ENCODE measurements around the gene TOMM34.

DNA sequence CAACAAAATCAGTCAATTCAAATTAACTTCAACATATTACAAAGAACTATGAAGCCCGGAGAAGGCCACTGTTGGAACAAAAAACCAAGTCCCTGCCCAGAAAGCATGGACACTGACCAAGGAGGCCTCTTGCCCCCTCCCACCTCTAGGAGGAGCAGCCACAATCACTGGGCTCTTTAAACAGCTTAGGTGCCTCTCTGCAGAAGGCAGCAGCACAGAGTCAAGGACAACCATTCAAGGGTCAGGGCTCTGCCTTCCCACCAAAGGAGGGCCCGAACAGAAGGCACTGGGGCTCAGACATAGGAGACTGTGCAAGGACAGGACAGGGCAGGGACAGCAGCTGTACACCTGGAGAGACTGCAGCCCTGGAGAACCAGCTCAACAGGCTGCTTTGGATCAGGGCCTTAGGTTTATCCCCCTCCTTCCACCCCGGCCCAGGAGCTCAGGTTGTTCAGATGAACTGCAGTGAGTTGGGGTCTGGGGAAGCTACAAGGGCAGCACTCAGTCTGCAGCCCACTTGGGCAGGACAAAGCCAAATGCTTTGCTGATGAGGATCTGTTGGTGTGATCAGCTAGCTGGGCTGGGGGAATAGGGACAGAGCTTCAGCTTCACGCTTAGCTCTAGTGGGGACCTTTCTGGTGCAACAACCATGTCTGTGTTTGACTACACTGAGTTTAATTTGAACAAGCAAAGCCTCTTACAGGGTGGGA is 17.8 kb downstream of the TOMM34 start:
- TF ChIP-seq, protein P1, sequence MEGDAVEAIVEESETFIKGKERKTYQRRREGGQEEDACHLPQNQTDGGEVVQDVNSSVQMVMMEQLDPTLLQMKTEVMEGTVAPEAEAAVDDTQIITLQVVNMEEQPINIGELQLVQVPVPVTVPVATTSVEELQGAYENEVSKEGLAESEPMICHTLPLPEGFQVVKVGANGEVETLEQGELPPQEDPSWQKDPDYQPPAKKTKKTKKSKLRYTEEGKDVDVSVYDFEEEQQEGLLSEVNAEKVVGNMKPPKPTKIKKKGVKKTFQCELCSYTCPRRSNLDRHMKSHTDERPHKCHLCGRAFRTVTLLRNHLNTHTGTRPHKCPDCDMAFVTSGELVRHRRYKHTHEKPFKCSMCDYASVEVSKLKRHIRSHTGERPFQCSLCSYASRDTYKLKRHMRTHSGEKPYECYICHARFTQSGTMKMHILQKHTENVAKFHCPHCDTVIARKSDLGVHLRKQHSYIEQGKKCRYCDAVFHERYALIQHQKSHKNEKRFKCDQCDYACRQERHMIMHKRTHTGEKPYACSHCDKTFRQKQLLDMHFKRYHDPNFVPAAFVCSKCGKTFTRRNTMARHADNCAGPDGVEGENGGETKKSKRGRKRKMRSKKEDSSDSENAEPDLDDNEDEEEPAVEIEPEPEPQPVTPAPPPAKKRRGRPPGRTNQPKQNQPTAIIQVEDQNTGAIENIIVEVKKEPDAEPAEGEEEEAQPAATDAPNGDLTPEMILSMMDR (IDR thresholded peaks at IDR 0.05; ENCODE audit: low read depth, low read length, missing input control): no peak
- TF ChIP-seq RAD21 (IDR thresholded peaks at IDR 0.05) (no peak), TAF1 (conservative IDR thresholded peaks at IDR 0.05) (no peak), NR2F2 (IDR thresholded peaks at IDR 0.05) (no peak), YY1 (IDR thresholded peaks at IDR 0.05) (no peak), JUND (IDR thresholded peaks at IDR 0.05) (no peak), HNF4G (IDR thresholded peaks at IDR 0.05) (no peak), GABPA (IDR thresholded peaks at IDR 0.05 in 1 of 2, conservative IDR thresholded peaks at IDR 0.05 in 1 of 2) (no peak)
- TF ChIP-seq, protein P2, sequence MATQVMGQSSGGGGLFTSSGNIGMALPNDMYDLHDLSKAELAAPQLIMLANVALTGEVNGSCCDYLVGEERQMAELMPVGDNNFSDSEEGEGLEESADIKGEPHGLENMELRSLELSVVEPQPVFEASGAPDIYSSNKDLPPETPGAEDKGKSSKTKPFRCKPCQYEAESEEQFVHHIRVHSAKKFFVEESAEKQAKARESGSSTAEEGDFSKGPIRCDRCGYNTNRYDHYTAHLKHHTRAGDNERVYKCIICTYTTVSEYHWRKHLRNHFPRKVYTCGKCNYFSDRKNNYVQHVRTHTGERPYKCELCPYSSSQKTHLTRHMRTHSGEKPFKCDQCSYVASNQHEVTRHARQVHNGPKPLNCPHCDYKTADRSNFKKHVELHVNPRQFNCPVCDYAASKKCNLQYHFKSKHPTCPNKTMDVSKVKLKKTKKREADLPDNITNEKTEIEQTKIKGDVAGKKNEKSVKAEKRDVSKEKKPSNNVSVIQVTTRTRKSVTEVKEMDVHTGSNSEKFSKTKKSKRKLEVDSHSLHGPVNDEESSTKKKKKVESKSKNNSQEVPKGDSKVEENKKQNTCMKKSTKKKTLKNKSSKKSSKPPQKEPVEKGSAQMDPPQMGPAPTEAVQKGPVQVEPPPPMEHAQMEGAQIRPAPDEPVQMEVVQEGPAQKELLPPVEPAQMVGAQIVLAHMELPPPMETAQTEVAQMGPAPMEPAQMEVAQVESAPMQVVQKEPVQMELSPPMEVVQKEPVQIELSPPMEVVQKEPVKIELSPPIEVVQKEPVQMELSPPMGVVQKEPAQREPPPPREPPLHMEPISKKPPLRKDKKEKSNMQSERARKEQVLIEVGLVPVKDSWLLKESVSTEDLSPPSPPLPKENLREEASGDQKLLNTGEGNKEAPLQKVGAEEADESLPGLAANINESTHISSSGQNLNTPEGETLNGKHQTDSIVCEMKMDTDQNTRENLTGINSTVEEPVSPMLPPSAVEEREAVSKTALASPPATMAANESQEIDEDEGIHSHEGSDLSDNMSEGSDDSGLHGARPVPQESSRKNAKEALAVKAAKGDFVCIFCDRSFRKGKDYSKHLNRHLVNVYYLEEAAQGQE (IDR thresholded peaks at IDR 0.05): no peak
- TF ChIP-seq, protein P3, sequence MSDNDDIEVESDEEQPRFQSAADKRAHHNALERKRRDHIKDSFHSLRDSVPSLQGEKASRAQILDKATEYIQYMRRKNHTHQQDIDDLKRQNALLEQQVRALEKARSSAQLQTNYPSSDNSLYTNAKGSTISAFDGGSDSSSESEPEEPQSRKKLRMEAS (IDR thresholded peaks at IDR 0.05): no peak
